H54 (cell line): Measurements from ENCODE around the gene SPATA18.
"Not testable (repeated sequence)": the region's sequence is repeated elsewhere in the genome, so short reads cannot be mapped to it uniquely, and the experiment has no call there.

ENCODE experiments used
- DNase-seq: peaks from one replicate; pipeline ENCODE4 v3.0.0; 2011; ENCODE audit warnings: low spot score, mixed read lengths; ENCODE audit not compliant: insufficient read length
- FAIRE-seq: peaks from 3 replicates; lab custom pipeline; 2011; peaks lifted over from hg19 to GRCh38; lab: Jason Lieb, UNC
- POLR2A ChIP-seq: IDR thresholded peaks from 2 replicates; pipeline ENCODE4 v1.6.1; 2011; ENCODE audit warnings: low read depth, mild to moderate bottlenecking, low read length

Gene SPATA18

GRCh38 chr4:52079659-52080058 lies 28.6 kb downstream of the SPATA18 start:
- TF ChIP-seq POLR2A: no peak
- no peak for DNase-seq

GRCh38 chr4:52081216-52081615 lies 30.1 kb downstream of the SPATA18 start:
- FAIRE-seq (no peak), DNase-seq (no peak)
- TF ChIP-seq POLR2A: no peak

More at GRCh38 chr4:52079659-52080058, 28.6 kb downstream of the SPATA18 start:
- FAIRE-seq: no peak

GRCh38 chr4:52086425-52086824 lies 35.3 kb downstream of the SPATA18 start:
- DNase-seq, FAIRE-seq: not testable (repeated sequence)

- DNase-seq (no peak), FAIRE-seq (no peak)
- TF ChIP-seq POLR2A: no peak
Measured at GRCh38 chr4:52091801-52092200, 40.7 kb downstream of the SPATA18 start.

- DNase-seq (no peak), FAIRE-seq (no peak)
- TF ChIP-seq POLR2A: no peak
Measured at GRCh38 chr4:52093466-52093865, 42.4 kb downstream of the SPATA18 start.

- FAIRE-seq: no peak
- DNase-seq: no peak
- no peak for TF ChIP-seq POLR2A
Measured at GRCh38 chr4:52094376-52095145, 43.5 kb downstream of the SPATA18 start.

- DNase-seq: no peak
- TF ChIP-seq POLR2A: no peak
- no peak for FAIRE-seq
Measured at GRCh38 chr4:52095374-52095773, 44.3 kb downstream of the SPATA18 start.

- FAIRE-seq: no peak
- no peak for TF ChIP-seq POLR2A
- no peak for DNase-seq
Measured at GRCh38 chr4:52096048-52096447, 44.9 kb downstream of the SPATA18 start.

GRCh38 chr4:52098618-52099017 lies 47.5 kb downstream of the SPATA18 start:
- no peak for DNase-seq
- no peak for FAIRE-seq
- TF ChIP-seq POLR2A: no peak

- no peak for DNase-seq
- no peak for FAIRE-seq
- TF ChIP-seq POLR2A: no peak
Measured at GRCh38 chr4:52099860-52100461, 48.9 kb downstream of the SPATA18 start.

- no peak for TF ChIP-seq POLR2A
- DNase-seq (no peak), FAIRE-seq (no peak)
Measured at GRCh38 chr4:52102587-52102986, 51.5 kb downstream of the SPATA18 start.

GRCh38 chr4:52103319-52103718 lies 52.2 kb downstream of the SPATA18 start:
- DNase-seq (no peak), FAIRE-seq (no peak)
- no peak for TF ChIP-seq POLR2A

GRCh38 chr4:52105276-52105675 lies 54.2 kb downstream of the SPATA18 start:
- TF ChIP-seq POLR2A: no peak
- DNase-seq (no peak), FAIRE-seq (no peak)

- no peak for TF ChIP-seq POLR2A
- DNase-seq: no peak
- no peak for FAIRE-seq
Measured at GRCh38 chr4:52106191-52106590, 55.1 kb downstream of the SPATA18 start.

- FAIRE-seq (no peak), DNase-seq (no peak)
- no peak for TF ChIP-seq POLR2A
Measured at GRCh38 chr4:52106660-52107059, 55.6 kb downstream of the SPATA18 start.
